Activated T-cell treated with anti-CD3 and anti-CD28 coated beads, Interleukin-2, amount 50 U/mL, for 24 hours (primary cell): ENCODE results near the gene MTSS2.

Experiments used
- DNase-seq: peaks from one replicate; pipeline ENCODE4 v3.0.0-alpha.2; 2020
- H3K27ac Mint-ChIP-seq: 2 replicates; pipeline ENCODE4 v1.8.0; 2020; ENCODE audit warnings: mild to moderate bottlenecking, mixed read lengths
- H3K27me3 Mint-ChIP-seq: 2 replicates; pipeline ENCODE4 v1.8.0; 2020; ENCODE audit warnings: mixed read lengths
- H3K36me3 Mint-ChIP-seq: 2 replicates; pipeline ENCODE4 v1.8.0; 2020; ENCODE audit warnings: low read depth, mixed read lengths
- H3K4me1 Mint-ChIP-seq: 2 replicates; pipeline ENCODE4 v1.8.0; 2020; ENCODE audit warnings: low read depth, mixed read lengths
- H3K4me3 Mint-ChIP-seq: 2 replicates; pipeline ENCODE4 v1.8.0; 2020; ENCODE audit warnings: mild to moderate bottlenecking, moderate library complexity, mixed read lengths
- H3K9me3 Mint-ChIP-seq: 2 replicates; pipeline ENCODE4 v1.8.0; 2020; ENCODE audit warnings: mixed read lengths

Gene MTSS2

DNA sequence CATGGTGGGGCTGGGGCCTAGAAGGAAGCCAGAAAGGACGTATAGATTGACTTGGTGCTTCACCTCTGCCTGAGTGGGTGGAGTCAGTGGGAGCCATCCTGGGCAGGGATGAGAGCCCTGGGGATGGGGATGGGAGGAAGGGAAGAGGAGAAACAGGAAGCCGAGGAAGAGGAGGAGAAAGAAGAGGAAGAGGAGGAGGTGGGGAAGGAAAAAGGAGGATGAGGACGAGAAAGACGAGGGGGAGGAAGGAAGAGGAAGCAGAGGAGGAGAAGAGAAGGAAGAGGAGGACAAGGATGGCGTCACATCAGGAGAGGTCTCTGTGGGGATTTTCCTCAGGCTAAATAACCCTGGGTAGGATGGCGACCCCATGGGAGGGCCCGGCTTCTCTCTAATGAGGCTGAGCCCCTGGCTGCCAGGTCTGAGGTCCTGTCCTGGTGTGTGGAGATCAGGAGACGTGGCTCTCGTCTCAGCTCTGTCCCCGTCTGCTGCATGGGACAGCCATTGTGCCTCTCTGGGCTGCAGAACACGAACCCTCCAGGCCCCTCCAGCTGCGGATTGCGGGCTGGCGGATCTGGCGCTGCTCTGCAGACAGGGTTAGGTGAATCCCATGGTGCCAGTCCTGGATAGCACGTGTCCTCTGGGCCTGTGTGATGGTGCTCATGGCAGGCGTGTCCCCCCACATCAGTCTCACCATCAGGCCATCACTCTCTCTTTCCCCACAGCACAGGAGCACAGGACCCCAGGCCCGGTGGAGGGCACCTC is 35.5 kb upstream of the MTSS2 start:
- Mint-ChIP-seq H3K27me3 (no peaks in the 10 kb centered on the region), H3K9me3 (no peaks in the 10 kb centered on the region), H3K27ac (no peak overlapping the region), H3K36me3 (peaks cover 76% of the 10 kb centered on the region), H3K4me1 (peaks cover 5% of the 10 kb centered on the region), H3K4me3 (no peak overlapping the region)
- no peak for DNase-seq

DNA sequence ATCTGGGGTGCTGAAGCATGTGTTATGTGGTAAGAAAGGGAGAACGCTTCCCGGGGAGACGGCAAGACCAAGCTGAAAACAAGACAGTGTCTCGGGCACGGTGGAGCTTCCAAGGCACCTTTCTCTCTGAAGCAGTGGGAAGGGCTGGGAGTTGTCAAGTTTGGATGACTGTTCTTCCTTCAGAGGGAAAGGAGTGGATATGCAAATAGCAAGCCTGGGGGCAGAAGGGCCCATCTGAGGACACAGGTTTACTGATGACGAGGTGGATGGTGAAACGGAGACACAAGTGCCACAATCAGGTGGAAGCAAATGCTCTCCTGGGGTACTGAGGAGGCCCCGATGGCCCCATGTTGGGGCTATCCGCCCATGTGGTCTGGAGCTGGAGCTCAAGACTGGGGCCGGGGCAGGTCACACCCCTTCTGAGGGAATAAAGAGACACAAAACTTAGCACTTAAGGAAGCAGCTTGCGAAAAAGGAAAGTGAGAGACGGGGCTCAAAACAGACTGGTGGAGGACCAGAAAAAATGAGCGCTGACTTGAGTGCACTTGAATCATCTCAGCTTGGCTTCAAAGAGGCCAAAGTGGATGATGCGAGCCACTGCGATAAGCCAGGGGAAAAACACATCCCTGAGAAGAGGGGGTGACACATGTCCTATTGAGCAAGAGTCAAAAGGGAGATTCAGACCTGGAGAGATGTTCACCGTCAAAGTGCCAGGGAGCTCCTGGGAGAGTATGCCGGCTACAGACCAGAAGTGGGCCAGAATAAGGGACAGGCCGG is 34.8 kb upstream of the MTSS2 start:
- H3K4me1 Mint-ChIP-seq: peaks cover 5% of the 10 kb centered on the region
- H3K36me3 Mint-ChIP-seq: peaks cover 71% of the 10 kb centered on the region
- H3K27me3 Mint-ChIP-seq: no peaks in the 10 kb centered on the region
- DNase-seq: no peak
- no peak overlapping the region for H3K27ac Mint-ChIP-seq
- H3K4me3 Mint-ChIP-seq: no peak overlapping the region
- H3K9me3 Mint-ChIP-seq: no peaks in the 10 kb centered on the region

DNA sequence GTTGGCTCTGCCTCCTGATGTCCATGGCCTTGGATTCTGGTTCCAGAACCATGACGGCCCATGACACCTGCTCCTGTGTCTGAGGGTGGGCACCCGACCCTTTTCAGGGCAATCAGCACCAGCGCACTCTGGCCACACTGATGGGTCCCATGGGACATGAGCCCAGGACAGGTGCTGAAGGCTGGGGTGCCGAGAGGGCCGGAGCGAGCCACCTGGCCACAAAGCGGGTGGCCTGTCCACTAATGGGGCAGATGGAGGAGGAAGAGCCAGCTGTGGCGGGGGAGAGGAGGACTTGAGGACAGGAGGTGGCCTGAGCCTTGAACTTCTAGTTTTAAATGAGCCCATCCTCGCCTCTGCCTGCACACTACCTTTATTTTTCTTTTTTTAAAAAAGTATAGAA is 31.2 kb upstream of the MTSS2 start:
- H3K4me3 Mint-ChIP-seq: no peak overlapping the region
- H3K27me3 Mint-ChIP-seq: no peaks in the 10 kb centered on the region
- H3K27ac Mint-ChIP-seq: no peak overlapping the region
- no peaks in the 10 kb centered on the region for H3K9me3 Mint-ChIP-seq
- DNase-seq: no peak
- H3K4me1 Mint-ChIP-seq: peaks cover 5% of the 10 kb centered on the region
- H3K36me3 Mint-ChIP-seq: peaks cover 58% of the 10 kb centered on the region

DNA sequence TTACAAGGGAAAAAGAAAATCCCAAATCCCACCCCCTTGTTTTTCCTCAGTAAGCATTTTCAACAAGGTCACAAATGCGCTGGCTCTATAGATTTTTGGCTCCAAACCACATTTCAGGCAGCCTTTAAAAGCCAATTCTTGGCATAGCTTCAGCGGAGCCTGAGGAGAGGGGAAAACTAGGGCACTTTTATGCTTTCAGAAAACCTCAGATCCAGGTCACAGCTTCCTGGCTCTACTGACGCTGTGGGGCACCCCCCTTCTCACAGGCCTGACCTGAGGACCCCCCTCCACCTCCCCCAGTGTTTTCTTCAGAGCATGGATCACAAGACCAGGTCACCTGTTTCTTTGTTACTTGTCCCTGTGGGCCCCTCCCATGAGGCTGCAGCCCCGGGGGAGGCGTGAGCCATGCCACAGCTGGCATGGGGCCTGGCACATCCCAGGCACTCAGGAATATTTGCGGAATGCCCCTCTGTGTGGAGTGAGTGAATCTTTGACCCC is 30.1 kb upstream of the MTSS2 start:
- no peak for DNase-seq
- Mint-ChIP-seq H3K27me3 (no peaks in the 10 kb centered on the region), H3K4me1 (peaks cover 5% of the 10 kb centered on the region), H3K4me3 (no peak overlapping the region), H3K27ac (no peak overlapping the region), H3K9me3 (no peaks in the 10 kb centered on the region), H3K36me3 (peaks cover 57% of the 10 kb centered on the region)

DNA sequence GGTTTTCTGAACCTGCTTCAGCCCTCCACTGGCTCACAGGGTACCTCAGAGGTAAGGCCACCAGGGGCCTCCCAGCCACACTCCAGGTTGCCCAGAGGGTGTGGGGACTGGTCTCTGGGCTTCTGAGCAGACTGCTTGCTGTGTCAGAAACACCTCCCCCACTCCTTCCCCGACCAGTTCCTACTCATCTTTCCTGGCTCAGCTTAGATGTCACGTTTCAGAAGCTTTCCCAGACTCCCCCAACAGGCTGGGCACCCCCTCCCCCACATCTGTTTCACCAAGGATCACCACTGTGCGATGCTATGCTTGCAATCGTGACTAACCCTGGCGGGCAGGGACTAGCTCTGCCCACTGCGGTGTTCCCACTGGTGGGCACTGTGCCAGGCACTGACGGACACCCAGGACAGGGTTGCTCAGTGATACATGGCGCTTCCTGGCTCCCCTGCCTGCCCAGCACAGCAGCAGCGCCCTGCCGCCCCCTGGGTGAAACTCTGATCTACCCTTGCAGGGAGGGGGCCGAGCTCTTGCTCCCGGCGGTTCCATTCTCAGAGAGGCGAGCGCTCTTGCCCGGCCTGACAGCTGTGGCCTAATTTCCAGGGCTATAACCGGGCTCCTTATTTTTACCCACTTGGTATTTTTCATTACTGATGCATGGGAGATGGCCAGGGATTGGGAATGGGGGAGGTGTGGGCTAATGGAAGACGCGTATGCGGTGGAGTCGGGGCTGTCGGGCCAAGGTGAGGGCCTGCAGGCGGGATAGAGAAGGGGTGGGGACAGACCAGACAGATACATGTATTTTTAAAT is 29.4 kb upstream of the MTSS2 start:
- no peak for DNase-seq
- Mint-ChIP-seq H3K27ac (peak overlapping the region; percentile 37), H3K9me3 (no peaks in the 10 kb centered on the region), H3K4me3 (no peak overlapping the region), H3K4me1 (peaks cover 3% of the 10 kb centered on the region), H3K27me3 (no peaks in the 10 kb centered on the region), H3K36me3 (peaks cover 57% of the 10 kb centered on the region)

DNA sequence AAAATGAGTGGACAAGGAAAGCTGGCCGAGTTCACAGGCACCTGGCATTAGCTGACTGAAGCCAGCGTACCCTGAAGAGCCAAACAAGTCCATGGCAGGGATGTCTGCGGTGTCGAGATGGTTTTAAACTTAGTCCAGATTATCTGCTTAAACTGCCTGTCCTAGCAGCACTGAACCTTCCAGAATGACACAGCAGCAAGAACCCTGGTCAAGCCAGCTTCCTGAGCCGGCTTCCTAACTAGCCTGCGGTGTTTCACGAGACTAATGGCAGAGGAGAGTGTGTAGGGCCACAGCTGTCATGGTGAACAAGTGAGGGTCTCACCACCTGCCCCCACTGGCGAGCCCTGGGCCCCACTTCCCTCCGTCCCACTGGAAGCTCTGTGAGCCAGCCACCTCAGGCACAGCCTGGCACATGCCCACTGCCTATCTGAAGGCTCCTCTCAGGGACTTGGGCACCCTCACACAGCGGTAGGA is 28.8 kb upstream of the MTSS2 start:
- Mint-ChIP-seq H3K4me1 (peaks cover 3% of the 10 kb centered on the region), H3K9me3 (no peaks in the 10 kb centered on the region), H3K27me3 (no peaks in the 10 kb centered on the region), H3K27ac (no peak overlapping the region), H3K36me3 (peaks cover 51% of the 10 kb centered on the region), H3K4me3 (no peak overlapping the region)
- DNase-seq: no peak

DNA sequence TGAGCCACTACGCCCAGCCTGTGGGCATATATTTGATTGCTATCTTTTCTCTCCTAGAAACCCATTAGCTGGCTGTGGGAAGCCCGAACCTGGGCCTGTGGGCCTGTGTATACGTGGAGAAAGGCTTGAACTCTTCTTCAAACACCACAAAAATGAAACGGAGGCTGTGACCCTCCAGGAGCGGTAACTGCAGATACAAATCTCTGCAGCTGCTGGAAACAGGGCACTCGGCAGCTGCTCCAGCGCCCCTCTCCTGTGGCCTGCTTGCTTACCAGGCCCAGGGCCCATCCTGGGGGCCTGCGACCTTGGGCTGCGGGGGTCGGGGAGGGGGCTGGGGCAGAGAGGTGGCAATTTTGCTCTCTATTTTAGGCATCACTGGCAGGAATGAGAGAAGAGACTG is 28.0 kb upstream of the MTSS2 start:
- DNase-seq: no peak
- H3K4me3 Mint-ChIP-seq: no peak overlapping the region
- H3K9me3 Mint-ChIP-seq: no peaks in the 10 kb centered on the region
- H3K4me1 Mint-ChIP-seq: peaks cover 3% of the 10 kb centered on the region
- H3K27ac Mint-ChIP-seq: no peak overlapping the region
- peaks cover 43% of the 10 kb centered on the region for H3K36me3 Mint-ChIP-seq
- no peaks in the 10 kb centered on the region for H3K27me3 Mint-ChIP-seq

DNA sequence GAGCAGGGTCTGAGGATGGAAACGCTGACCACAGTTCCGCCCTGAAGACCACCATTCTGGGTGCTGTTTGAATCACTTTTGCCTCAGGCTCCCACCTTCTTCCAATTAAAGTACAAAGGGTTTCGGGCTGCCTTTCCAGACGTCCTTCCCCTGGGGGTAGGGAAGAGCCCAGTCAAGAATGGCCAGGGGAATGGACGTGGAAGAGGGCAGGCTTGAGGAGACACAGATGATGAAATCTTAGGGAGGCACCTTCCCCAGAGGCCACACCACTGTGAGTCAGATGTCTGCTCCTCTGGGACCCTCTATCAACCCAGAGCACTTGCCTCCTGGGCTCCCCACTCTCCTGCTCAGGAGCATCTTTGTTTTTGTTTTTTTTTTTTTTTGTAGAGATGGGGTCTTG is 27.5 kb upstream of the MTSS2 start:
- DNase-seq: no peak
- H3K27me3 Mint-ChIP-seq: no peaks in the 10 kb centered on the region
- peaks cover 44% of the 10 kb centered on the region for H3K36me3 Mint-ChIP-seq

DNA sequence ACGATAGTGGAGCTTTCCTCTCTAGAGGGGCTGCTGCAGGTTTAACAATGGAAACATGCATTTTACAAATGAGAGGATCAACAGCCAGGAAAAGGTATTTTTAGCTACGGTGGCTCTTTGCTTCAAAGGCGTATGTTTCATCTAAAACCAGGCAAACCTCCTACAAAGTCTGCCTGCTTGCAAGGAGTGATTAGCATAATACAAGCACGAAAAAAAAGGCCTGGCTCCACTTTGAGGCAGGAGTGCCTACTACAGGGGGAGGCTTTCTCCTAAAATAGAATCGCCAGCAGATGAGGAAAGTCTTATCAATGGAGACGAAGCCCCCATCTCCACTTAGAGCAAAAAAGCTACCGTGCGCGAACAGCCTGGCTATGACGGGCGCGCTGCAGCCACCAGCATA is 27.1 kb upstream of the MTSS2 start:
- H3K4me1 Mint-ChIP-seq: peaks cover 3% of the 10 kb centered on the region
- no peaks in the 10 kb centered on the region for H3K9me3 Mint-ChIP-seq
- no peak overlapping the region for H3K4me3 Mint-ChIP-seq
- H3K36me3 Mint-ChIP-seq: peaks cover 46% of the 10 kb centered on the region
- no peak for DNase-seq
- H3K27ac Mint-ChIP-seq: no peak overlapping the region
- no peaks in the 10 kb centered on the region for H3K27me3 Mint-ChIP-seq

More for the DNA sequence above, 27.5 kb upstream of the MTSS2 start:
- Mint-ChIP-seq H3K9me3 (no peaks in the 10 kb centered on the region), H3K4me1 (peaks cover 3% of the 10 kb centered on the region), H3K27ac (no peak overlapping the region), H3K4me3 (no peak overlapping the region)

DNA sequence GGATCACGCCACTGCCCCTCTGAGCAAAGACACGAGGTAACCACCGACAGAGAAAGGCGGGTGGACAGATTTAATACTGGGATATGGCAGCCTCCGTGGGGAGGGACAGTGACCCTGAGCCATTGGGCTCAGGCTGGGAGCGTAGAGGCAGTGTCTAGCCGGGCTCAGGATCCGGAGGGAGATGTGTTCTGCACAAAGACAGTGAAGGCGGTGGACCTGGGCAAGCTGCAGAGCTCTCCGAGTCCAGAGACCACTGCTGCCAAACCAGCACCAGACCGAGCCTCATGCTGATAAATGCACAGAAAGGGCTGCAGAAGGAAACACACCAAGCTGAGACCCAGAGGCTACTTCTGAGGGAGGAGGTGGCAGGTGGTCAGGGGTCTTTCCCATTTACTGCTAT is 26.5 kb upstream of the MTSS2 start:
- H3K27me3 Mint-ChIP-seq: no peaks in the 10 kb centered on the region
- peaks cover 2% of the 10 kb centered on the region for H3K4me1 Mint-ChIP-seq
- H3K9me3 Mint-ChIP-seq: no peaks in the 10 kb centered on the region
- H3K4me3 Mint-ChIP-seq: no peak overlapping the region
- H3K36me3 Mint-ChIP-seq: peaks cover 42% of the 10 kb centered on the region
- no peak for DNase-seq
- H3K27ac Mint-ChIP-seq: no peak overlapping the region

DNA sequence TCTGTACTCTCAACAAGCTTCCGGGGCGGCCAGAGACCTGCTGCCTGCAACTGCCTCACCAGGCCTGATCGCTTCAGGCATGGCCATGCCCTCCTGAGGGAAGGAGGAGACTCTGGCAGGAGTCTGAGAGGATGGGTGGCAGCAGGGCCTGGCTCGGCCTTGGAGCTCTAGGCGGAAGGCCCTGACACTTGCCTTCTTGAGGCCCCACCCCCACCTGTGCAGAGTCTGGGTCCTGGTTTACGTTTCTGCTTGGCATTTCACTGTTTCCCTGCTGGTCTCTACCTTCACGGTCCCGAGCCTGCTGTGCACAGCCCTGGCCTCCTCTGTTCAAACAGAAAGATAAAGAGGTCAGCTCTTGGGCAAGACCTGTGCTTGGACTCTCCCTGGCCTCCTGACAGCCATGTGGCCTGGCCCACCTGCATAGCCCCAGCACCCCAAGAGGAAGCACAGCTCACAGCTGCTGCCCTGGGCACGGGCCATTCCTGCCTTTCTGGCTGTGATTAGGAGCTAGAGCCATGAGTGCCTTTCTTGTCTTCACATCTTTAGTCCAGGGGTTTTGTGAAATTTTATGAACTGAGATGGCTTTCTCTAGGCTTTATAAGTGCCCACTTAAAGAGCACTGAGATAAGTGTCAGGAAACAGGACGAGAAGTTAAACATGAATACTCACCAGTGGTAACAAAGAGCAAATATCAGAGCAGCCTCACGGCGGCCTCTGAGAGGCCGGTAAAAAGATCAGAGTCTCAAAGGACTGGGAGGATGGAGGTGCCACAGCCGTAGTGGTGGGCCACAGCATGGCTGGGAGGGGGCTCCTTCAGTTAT is 25.6 kb upstream of the MTSS2 start:
- Mint-ChIP-seq H3K36me3 (peaks cover 39% of the 10 kb centered on the region), H3K27ac (peak overlapping the region; percentile 17), H3K9me3 (no peaks in the 10 kb centered on the region), H3K27me3 (no peaks in the 10 kb centered on the region), H3K4me3 (no peak overlapping the region), H3K4me1 (peaks cover 2% of the 10 kb centered on the region)
- DNase-seq: no peak

DNA sequence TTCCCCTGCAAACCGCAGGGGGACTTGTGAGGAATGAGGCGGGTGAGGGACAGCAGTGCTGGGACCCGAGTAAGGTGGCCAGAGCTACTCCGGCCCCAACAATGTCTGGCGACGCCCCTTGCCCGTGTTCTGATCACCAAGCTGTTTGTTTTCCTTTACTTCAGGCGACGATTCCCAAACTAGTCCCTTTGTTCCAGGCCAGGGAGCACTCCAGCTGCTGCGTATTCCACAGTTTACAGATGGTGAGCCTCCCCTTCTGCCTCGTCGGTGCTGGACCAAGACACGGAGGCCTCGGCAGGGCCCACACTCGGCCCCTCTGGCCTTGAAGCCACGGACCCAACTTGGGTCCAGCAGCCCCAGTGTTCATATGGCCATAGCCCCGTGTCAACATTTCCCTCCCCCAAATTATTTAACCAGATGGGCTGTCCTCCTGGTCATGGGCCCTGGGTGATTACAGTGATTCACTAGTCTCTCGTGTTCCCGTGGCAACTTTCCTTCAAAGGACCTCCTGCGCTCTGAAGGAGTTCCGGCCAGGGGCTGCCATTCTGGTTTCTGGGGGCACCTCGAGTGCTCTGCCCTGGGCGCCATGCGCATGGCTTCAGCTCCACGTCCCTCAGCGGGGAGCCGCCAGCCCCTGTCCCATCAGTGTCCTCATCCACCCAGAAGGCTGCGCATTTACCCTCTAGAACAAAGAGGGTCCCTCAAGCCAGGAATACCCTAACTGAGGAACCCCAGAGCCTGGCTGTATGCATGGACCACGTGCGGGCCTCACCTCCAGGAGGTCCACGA is 24.8 kb upstream of the MTSS2 start:
- H3K4me3 Mint-ChIP-seq: no peak overlapping the region
- peak overlapping the region; percentile 29 for H3K27ac Mint-ChIP-seq

DNA sequence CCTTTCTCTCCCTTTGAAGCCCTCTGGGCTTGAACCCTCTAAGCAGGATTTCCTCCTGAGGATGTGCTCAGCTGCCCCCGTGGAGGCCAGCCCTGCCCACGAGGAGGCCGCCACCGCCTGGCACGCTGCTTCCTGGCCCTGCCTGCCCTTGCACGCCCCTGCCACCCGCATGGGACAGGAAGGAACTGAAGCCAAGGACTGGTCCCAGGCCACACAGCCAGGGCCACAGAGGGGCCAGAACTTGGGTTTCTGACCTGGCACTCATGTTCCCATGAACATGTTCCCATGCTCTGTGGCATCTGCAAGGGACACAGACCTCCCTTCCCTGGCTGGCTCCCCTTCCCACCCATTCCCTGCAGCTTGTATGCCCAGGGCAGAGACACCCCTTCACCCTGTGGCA is 24.1 kb upstream of the MTSS2 start:
- peaks cover 34% of the 10 kb centered on the region for H3K36me3 Mint-ChIP-seq
- H3K27me3 Mint-ChIP-seq: no peaks in the 10 kb centered on the region
- no peak overlapping the region for H3K27ac Mint-ChIP-seq
- H3K4me1 Mint-ChIP-seq: peaks cover 2% of the 10 kb centered on the region
- no peaks in the 10 kb centered on the region for H3K9me3 Mint-ChIP-seq
- no peak overlapping the region for H3K4me3 Mint-ChIP-seq
- no peak for DNase-seq

More for the DNA sequence above, 24.8 kb upstream of the MTSS2 start:
- Mint-ChIP-seq H3K27me3 (no peaks in the 10 kb centered on the region), H3K9me3 (no peaks in the 10 kb centered on the region), H3K36me3 (peaks cover 37% of the 10 kb centered on the region), H3K4me1 (peaks cover 2% of the 10 kb centered on the region)
- no peak for DNase-seq
